Stimulated activated CD8-positive, alpha-beta memory T cell treated with anti-CD3 and anti-CD28 coated beads, Interleukin-12 subunit alpha, Interleukin-12 subunit beta, amount 100 ng/mL, for 24 hours (primary cell): ENCODE results near the gene TENT4A.

ENCODE experiments used
- DNase-seq: peaks from one replicate; pipeline ENCODE4 v3.0.0-alpha.2; 2020; ENCODE audit errors: extremely low read depth

TENT4A gene

GRCh38 chr5:6803981-6804550, 90.8 kb downstream of the TENT4A start:
- DNase-seq, result no peak

DNA sequence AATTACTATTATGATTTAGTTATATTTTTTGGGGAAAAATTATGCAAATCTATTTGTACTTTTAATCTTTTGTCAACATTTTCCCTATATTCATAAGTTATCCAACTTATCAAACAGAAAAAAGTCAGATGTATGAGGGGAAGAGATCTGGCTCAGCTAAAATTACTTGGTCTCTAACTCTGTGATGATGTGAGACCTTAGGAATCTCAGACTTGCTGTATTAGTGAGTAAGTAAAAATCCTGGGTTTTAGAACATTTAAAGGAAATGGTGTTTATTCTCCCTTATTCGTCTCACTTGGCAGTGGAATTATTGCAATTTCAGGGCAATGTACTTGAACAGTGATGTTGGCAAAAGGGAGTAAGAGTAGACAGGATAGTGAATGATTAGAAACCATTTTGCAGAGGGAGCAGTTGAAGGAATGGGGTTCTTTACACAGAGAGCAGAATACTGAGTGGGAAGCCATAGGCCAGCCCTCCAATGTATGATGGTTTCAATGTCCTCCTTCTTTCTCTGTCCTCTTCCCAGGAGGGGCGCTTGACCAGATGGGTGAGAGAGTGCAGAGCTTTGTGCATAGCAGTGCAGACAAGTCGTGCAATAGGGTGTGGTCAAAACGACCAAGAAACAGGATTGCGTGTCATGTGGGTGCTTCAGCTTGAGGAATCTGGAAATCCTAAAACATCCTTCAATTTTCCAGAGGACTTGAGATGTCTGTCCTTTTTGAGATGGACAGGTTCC, 91.7 kb downstream of the TENT4A start:
- DNase-seq, result no peak

DNA sequence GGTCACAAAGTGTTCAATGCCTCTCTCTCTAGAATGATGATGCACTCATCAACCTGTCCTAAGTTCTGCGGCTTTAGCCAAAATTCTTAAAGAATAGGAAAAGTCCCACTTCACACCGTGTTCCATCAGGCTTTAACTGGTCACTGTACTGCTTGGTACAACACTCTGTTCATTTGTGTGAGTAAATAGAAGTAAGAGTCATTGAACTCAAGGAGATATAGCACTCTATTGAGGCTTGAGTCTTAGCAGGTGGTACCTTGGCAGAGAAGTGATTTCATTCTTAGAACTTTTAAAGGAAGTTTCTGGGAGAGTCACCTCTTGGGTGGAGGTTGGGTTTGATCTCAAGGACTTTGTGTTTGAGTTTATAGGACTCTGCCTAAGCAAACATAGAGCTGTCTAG, 92.6 kb downstream of the TENT4A start:
- no peak for DNase-seq
